WTC11 (cell line): ENCODE data around the gene MPND. TPM values are rescaled to one million over a fixed set of nuclear protein-coding genes. Genes with fewer than 3 reads are reported as not detected.
A peak's percentile ranks its signal among the peaks of the same experiment; 100 is the strongest.

Experiments used
- ATAC-seq: fragments of 200-7000 bp; cut with Tn5 transposase; 2 replicates; pipeline ENCODE4 v1.10.0; 2021; ENCODE audit warnings: mild to moderate bottlenecking, moderate library complexity
- CTCF ChIA-PET: fragments of 300-600 bp; sonication (Branson Sonifier 250); formaldehyde crosslinking; loops from one replicate; lab custom pipeline; 2021; ENCODE audit warnings: antibody characterized with exemption; lab: Charles Lee
- POLR2A ChIA-PET: fragments of 350-600 bp; sonication (Branson Sonifier 250); formaldehyde crosslinking; loops from one replicate; lab custom pipeline; 2021; ENCODE audit warnings: antibody characterized with exemption; lab: Charles Lee
- DNase-seq: peaks from one replicate; pipeline ENCODE4 v3.0.0; 2021; ENCODE audit warnings: low spot score
- H3K27ac Mint-ChIP-seq: 2 replicates; pipeline ENCODE4 v1.8.0; 2021; ENCODE audit warnings: mixed read lengths
- H3K27me3 Mint-ChIP-seq: 2 replicates; pipeline ENCODE4 v1.8.0; 2021; ENCODE audit warnings: low read depth, mild to moderate bottlenecking, moderate library complexity, mixed read lengths
- H3K36me3 Mint-ChIP-seq: 2 replicates; pipeline ENCODE4 v1.8.0; 2021; ENCODE audit warnings: mixed read lengths
- H3K4me1 Mint-ChIP-seq: 2 replicates; pipeline ENCODE4 v1.8.0; 2022; ENCODE audit warnings: mixed read lengths
- H3K4me3 Mint-ChIP-seq: 2 replicates; pipeline ENCODE4 v1.8.0; 2021; ENCODE audit warnings: mild to moderate bottlenecking, moderate library complexity, mixed read lengths
- H3K9me3 Mint-ChIP-seq: 2 replicates; pipeline ENCODE4 v1.8.0; 2021; ENCODE audit warnings: mixed read lengths
- ATF6 ChIP-seq: sonication (generic); formaldehyde crosslinking; IDR thresholded peaks from 2 replicates; pipeline ENCODE4 v1.8.1; 2023; ENCODE audit warnings: mild to moderate bottlenecking, missing genetic modification reagents
- CTCF ChIP-seq: fragments of 200-600 bp; IDR thresholded peaks from 2 replicates; pipeline ENCODE4 v1.8.0; 2022; ENCODE audit warnings: antibody characterized with exemption
- EMX1 ChIP-seq: fragments of 250-450 bp; sonication (Bioruptor Pico); IDR thresholded peaks from 2 replicates; pipeline ENCODE4 v1.8.0; 2021; ENCODE audit warnings: mild to moderate bottlenecking
- ETV6 ChIP-seq: sonication (generic); formaldehyde crosslinking; IDR thresholded peaks from 2 replicates; pipeline ENCODE4 v1.8.1; 2022; ENCODE audit warnings: mild to moderate bottlenecking, missing genetic modification reagents
- FOXK1 ChIP-seq: sonication (generic); formaldehyde crosslinking; IDR thresholded peaks from 2 replicates; pipeline ENCODE4 v1.8.0; 2022; ENCODE audit warnings: mild to moderate bottlenecking, moderate library complexity, missing genetic modification reagents
- GTF2I ChIP-seq: fragments of 250-450 bp; sonication (Bioruptor Pico); conservative IDR thresholded peaks from 2 replicates; pipeline ENCODE4 v1.4.0; 2021; ENCODE audit warnings: mild to moderate bottlenecking
- MAX ChIP-seq: sonication (generic); formaldehyde crosslinking; IDR thresholded peaks from 2 replicates; pipeline ENCODE4 v1.8.0; 2022; ENCODE audit warnings: mild to moderate bottlenecking, missing genetic modification reagents
- NFYB ChIP-seq: sonication (generic); formaldehyde crosslinking; conservative IDR thresholded peaks from 2 replicates; pipeline ENCODE4 v1.8.0; 2022; ENCODE audit warnings: low read depth, missing genetic modification reagents
- SMAD4 ChIP-seq: sonication (generic); formaldehyde crosslinking; IDR thresholded peaks from 2 replicates; pipeline ENCODE4 v1.8.0; 2022; ENCODE audit warnings: mild to moderate bottlenecking, missing genetic modification reagents
- SOX15 ChIP-seq: fragments of 250-450 bp; sonication (Bioruptor Pico); IDR thresholded peaks from 2 replicates; pipeline ENCODE4 v1.9.0; 2021; ENCODE audit warnings: mild to moderate bottlenecking
- TCF7 ChIP-seq: sonication (generic); formaldehyde crosslinking; IDR thresholded peaks from 2 replicates; pipeline ENCODE4 v1.8.0; 2022; ENCODE audit warnings: mild to moderate bottlenecking, low read depth, missing genetic modification reagents, moderate library complexity
- TEAD4 ChIP-seq: sonication (generic); formaldehyde crosslinking; IDR thresholded peaks from 2 replicates; pipeline ENCODE4 v1.8.0; 2022; ENCODE audit warnings: mild to moderate bottlenecking, missing genetic modification reagents
- USF1 ChIP-seq: sonication (generic); formaldehyde crosslinking; IDR thresholded peaks from 2 replicates; pipeline ENCODE4 v1.8.0; 2022; ENCODE audit warnings: mild to moderate bottlenecking, missing genetic modification reagents
- USF2 ChIP-seq: sonication (generic); formaldehyde crosslinking; IDR thresholded peaks from 2 replicates; pipeline ENCODE4 v1.8.1; 2023; ENCODE audit warnings: mild to moderate bottlenecking, missing genetic modification reagents, moderate library complexity
- ZNF281 ChIP-seq: sonication (generic); formaldehyde crosslinking; IDR thresholded peaks from 2 replicates; pipeline ENCODE4 v1.8.0; 2023; ENCODE audit warnings: mild to moderate bottlenecking, missing genetic modification reagents
- ZNF671 ChIP-seq: fragments of 250-450 bp; sonication (Bioruptor Pico); IDR thresholded peaks from 2 replicates; pipeline ENCODE4 v1.8.0; 2021; ENCODE audit warnings: mild to moderate bottlenecking
- total RNA-seq: library from RNA; stranded (reverse); gene quantifications from 3 replicates; pipeline ENCODE4 v1.2.3, GENCODE V29; 2021
- TF ChIP-seq, protein P1 (sequence below): sonication (generic); formaldehyde crosslinking; IDR thresholded peaks from 2 replicates; pipeline ENCODE4 v1.8.1; 2023; ENCODE audit warnings: mild to moderate bottlenecking, missing genetic modification reagents, borderline replicate concordance
- TF ChIP-seq, protein P2 (sequence below): sonication (generic); formaldehyde crosslinking; IDR thresholded peaks from 2 replicates; pipeline ENCODE4 v1.8.0; 2022; ENCODE audit warnings: missing genetic modification reagents

Gene MPND
- total RNA-seq, 1 experiment from 2014 or later = 28.3 TPM

GRCh38 chr19:4326837-4327251 is 16.5 kb upstream of the MPND start (continued):
- TF ChIP-seq ATF6 (CRISPR knock-in tag) (no peak), CTCF (no peak), TCF7 (no peak), NFYB (CRISPR knock-in tag) (no peak), EMX1 (CRISPR knock-in tag) (peak; percentile 22; the same call in 1 of the 2 replicates), USF2 (no peak), SOX15 (no peak), TEAD4 (CRISPR knock-in tag) (no peak), GTF2I (CRISPR knock-in tag) (0 out of 2 replicates have a peak, but pooled peaks have one; percentile 20), ETV6 (CRISPR knock-in tag) (peak; percentile 59; the same call in 1 of the 2 replicates), ZNF671 (no peak)
- TF ChIP-seq, protein P1, sequence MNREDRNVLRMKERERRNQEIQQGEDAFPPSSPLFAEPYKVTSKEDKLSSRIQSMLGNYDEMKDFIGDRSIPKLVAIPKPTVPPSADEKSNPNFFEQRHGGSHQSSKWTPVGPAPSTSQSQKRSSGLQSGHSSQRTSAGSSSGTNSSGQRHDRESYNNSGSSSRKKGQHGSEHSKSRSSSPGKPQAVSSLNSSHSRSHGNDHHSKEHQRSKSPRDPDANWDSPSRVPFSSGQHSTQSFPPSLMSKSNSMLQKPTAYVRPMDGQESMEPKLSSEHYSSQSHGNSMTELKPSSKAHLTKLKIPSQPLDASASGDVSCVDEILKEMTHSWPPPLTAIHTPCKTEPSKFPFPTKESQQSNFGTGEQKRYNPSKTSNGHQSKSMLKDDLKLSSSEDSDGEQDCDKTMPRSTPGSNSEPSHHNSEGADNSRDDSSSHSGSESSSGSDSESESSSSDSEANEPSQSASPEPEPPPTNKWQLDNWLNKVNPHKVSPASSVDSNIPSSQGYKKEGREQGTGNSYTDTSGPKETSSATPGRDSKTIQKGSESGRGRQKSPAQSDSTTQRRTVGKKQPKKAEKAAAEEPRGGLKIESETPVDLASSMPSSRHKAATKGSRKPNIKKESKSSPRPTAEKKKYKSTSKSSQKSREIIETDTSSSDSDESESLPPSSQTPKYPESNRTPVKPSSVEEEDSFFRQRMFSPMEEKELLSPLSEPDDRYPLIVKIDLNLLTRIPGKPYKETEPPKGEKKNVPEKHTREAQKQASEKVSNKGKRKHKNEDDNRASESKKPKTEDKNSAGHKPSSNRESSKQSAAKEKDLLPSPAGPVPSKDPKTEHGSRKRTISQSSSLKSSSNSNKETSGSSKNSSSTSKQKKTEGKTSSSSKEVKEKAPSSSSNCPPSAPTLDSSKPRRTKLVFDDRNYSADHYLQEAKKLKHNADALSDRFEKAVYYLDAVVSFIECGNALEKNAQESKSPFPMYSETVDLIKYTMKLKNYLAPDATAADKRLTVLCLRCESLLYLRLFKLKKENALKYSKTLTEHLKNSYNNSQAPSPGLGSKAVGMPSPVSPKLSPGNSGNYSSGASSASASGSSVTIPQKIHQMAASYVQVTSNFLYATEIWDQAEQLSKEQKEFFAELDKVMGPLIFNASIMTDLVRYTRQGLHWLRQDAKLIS = no peak

- TF ChIP-seq FOXK1 (CRISPR knock-in tag) (peak; percentile 51; the same call in 1 of the 2 replicates), ZNF281 (CRISPR knock-in tag) (no peak), USF2 (peak; percentile 59), MAX (CRISPR knock-in tag) (peak; percentile 87), USF1 (CRISPR knock-in tag) (peak; percentile 48; the same call in 1 of the 2 replicates), SMAD4 (CRISPR knock-in tag) (no peak)
- TF ChIP-seq, protein P2, sequence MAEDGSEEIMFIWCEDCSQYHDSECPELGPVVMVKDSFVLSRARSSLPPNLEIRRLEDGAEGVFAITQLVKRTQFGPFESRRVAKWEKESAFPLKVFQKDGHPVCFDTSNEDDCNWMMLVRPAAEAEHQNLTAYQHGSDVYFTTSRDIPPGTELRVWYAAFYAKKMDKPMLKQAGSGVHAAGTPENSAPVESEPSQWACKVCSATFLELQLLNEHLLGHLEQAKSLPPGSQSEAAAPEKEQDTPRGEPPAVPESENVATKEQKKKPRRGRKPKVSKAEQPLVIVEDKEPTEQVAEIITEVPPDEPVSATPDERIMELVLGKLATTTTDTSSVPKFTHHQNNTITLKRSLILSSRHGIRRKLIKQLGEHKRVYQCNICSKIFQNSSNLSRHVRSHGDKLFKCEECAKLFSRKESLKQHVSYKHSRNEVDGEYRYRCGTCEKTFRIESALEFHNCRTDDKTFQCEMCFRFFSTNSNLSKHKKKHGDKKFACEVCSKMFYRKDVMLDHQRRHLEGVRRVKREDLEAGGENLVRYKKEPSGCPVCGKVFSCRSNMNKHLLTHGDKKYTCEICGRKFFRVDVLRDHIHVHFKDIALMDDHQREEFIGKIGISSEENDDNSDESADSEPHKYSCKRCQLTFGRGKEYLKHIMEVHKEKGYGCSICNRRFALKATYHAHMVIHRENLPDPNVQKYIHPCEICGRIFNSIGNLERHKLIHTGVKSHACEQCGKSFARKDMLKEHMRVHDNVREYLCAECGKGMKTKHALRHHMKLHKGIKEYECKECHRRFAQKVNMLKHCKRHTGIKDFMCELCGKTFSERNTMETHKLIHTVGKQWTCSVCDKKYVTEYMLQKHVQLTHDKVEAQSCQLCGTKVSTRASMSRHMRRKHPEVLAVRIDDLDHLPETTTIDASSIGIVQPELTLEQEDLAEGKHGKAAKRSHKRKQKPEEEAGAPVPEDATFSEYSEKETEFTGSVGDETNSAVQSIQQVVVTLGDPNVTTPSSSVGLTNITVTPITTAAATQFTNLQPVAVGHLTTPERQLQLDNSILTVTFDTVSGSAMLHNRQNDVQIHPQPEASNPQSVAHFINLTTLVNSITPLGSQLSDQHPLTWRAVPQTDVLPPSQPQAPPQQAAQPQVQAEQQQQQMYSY (CRISPR knock-in tag) = 0 out of 2 replicates have a peak, but pooled peaks have one; percentile 16
- peak overlapping the region; percentile 96 for H3K27ac Mint-ChIP-seq
- H3K36me3 Mint-ChIP-seq = 0 out of 2 replicates have a peak, but pooled peaks cover 3% of the 10 kb centered on the region
- H3K4me1 Mint-ChIP-seq = peaks cover 12% of the 10 kb centered on the region
- POLR2A ChIA-PET = interaction anchor here (1.2 to 1.3 kb wide), 2 partner anchors 11 to 15 kb away, joined by 4 to 17 read pairs; partner anchors contain the start of genes MPND and STAP2
- H3K27me3 Mint-ChIP-seq = peaks cover 3% of the 10 kb centered on the region
- peak overlapping the region; percentile 76 for H3K4me3 Mint-ChIP-seq
- peak; percentile 61 for ATAC-seq
- no peaks in the 10 kb centered on the region for H3K9me3 Mint-ChIP-seq
- peak; percentile 99 for DNase-seq
- CTCF ChIA-PET = interaction anchor here (0.9 to 1.4 kb wide), 8 partner anchors 16 to 340 kb away, joined by 3 to 35 read pairs (median 3); partner anchors contain the start of genes FSD1, MPND and SH3GL1
Observed at GRCh38 chr19:4327252-4327876, 16.0 kb upstream of the MPND start.
